NCI-H1417 treated with DMSO at 0.1 percent for 48 hours (cell line): ENCODE measurements around the gene ARSJ.

Experiments
- DNase-seq: peaks from one replicate; lab custom pipeline; 2025; lab: John Stamatoyannopoulos, UW

ARSJ gene

GRCh38 chr4:113987382-113987941 lies 8.0 kb upstream of the ARSJ start:
- DNase-seq = no peak

DNA sequence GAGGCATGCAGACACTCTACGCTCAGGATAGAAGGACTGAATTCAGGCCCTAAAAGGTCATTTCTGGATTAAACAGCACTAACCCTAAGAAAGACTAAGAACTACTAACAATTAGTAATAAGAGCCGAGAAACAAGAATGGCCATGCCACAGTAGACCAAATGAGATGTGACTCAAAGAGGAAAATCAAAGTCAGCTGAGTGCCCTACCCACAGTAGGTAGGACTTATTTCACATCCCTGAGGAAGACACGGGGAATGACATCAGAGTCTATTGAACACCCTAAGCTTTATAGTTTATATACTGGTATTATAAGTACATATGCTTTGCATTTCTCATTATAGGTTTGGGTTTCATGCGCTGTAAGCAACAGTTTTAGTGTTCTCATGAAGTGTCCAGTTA lies 2.7 kb upstream of the ARSJ start:
- no peak for DNase-seq

DNA sequence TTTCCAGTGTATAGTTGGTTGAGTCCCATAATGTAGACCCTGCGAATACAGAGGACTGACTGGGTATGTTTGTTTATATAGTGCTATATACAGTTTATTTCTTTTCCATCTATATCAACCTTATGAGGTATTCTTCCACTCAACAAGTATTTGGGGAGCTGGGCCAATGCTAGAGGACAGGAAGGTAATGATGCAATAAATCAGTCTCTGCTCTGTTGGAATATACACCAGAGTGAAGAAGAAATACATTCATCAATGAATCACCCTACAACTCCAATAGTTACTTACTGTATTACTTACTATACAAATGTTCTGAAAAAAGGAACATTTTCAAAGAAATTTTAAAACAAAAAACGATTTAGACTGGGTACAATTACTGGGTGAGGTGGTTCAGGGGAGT lies 2.1 kb upstream of the ARSJ start:
- DNase-seq = no peak

DNA sequence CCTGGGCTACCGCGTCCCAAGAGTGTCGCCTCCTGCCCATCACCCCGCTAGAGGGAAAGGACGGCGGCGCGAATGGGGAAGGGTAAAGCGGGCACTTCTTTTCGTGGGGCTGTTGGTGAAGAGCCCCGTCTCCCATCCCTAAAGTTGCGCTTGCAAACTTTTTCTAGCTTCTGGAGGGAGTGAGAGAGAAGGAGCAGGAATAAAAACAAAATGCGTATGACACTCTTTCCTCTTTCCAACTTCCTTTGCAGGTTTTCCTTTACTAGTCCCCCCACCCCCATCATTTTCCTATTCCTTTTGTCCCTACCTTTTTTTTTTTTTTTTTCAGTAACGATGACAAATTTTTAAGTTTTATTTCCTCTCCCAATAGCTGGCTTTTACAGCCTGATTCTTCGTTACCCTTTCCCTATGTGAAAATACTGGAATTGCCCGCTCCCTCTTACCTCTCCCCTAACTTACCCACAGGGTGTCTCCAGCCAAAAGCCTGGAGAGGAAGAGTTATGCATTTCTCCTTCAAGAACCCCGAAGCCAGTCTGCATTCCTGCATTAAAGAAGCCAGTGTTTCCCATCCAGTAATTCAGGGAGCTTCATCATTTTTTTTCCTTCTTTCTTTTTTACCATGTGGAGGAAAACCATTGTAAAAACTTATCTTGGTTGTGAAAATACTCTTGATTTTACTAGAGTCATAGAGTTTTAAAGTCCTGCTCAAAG lies 613 bp upstream of the ARSJ start:
- no peak for DNase-seq

DNA sequence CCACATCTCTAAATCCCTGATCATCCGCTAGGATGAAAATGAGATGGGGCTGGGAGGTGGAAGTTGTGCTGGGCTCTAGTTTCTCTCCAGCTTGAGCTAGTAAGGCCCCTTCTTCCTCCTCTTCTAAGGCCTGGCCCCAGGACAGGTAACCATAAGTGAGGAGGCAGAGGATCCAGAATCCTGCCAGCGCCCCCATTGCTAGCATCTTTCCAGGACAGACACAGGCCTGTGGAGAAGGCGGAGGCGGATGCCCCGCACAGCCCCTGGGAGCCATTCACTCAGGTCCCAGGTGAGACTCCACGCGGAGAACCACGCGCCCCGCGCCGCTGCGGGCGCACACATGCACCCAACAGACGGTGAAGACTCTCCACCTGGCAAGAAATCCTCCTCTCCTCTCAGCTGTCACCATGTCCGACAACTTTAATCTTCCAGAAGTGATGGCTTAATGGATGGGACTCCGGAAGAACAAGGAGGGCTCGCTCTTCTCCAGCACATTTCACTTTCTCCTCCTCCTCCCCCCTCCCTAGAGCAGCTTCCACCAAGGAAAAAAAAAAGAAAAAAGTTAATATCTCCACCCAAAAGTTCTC lies 793 bp downstream of the ARSJ start:
- DNase-seq = no peak

DNA sequence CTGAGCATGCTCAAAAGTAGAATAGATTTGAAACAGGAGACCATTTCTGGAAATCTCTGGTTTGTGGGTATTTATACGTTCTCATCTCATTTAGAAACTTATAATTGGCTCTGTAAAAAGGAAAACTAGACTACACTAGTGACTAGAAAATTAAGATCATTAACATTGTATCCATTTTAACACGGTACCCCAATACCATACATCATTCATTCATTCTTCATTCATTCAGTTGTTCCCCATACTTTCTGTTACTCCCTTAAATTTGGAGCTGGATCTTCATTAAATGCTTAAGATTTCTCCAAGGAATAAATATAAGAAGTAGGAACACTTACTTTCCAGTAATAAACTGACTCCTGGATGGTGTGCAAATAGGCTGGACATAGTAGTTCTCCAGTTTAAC lies 1.3 kb downstream of the ARSJ start:
- DNase-seq = no peak

DNA sequence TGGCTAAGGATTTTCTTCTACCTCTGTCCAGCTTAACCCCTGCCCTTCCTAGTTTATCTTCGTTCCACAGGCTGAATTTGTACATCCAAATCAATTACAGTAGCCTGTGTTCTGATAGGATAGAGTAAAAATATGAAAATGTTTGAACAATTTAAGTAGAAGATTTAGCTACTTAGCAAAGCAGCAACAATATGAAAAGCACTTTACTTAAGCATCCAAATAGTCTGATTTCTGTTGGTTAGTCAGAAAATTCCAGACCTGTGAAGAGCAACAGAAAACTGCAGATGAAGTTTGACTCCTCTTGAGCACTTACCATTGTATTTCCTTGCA lies 2.0 kb downstream of the ARSJ start:
- DNase-seq = no peak

DNA sequence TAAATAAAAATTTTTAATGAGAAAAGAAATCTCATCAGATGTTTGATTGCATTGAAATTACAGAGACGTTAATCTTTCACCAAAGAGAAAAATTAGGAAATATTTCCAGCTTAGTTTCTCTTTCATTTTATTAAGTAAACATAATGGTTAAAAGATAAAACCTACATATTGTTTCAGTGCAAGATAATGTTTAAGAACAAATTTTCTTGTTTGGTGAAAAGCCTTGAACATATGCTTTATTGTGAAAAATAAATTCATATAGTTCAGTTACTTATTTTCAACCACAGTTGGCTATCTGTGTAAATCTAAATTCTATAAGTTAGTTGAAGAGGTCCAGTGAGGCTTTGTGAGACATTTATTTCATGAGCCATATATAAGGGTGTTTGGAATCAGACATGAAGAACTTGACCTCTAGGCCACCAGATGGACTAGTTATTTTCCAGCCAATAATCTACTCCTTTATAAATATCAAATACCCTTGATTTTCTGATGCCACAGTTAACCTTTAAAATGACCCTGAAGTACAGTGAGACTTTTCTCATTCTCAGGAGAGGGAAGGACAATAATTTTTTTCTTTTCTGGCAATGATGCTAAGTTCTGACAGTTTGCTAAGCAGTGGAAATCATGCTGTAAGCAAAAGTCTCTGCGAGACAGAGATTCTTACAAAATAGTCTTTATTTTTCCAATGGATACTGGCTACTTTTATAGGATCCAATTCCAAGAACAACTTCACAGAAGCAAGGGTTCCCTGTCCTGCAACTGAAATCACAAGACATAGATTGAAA lies 2.5 kb downstream of the ARSJ start:
- DNase-seq = no peak

DNA sequence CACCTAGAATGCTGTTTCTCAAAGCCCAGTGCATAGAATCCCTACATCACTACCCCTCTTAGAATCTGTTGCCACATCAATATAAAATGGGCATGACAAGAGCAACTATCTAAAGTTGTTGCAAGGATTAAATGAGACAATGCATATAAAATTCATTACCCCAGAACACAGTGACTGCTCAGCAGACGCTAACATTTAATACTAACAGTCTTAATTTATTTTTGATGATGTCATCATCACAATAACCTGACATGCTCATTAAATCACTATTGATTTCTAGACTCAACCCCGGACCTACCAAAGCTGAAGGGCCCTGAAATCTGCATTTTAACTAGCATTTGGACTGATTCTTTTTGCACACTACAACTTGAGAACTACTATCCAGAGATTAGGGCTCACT lies 3.9 kb downstream of the ARSJ start:
- DNase-seq = no peak

DNA sequence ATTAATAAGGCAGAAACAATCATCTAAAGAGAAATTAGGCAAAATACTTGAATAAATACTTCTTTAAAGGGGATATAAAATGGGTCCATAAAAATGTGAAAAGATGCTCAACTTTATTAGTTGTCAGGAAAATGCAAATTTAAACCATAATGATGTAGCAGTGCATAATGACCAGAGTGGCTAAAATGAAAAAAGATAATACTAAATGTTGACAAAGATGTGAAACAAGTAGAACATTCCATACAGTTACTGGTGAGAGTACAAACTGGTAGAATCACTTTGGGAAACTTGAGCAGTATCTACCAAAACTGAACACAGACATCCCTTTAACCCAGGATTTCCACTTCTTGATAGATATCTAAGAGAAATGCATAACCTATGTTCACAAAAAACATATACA lies 5.0 kb downstream of the ARSJ start:
- no peak for DNase-seq

DNA sequence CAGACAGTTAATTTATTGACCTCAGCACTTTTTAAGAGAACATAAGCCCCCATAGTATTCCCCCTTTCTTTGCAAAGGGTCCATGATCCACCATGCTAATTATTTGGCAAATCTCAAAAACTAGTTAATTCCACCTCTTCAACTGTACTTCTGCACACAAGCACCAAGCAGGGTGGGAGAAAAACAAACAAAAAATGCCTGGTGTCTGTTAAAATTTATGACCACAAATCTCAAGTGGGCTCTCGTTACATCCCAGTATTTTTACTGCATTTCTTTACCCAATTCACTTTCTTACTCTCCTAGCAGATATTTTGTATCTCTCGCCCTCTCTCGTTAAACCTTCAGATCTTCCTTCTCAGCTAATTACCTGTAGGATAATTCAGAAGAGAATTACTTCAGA lies 6.1 kb downstream of the ARSJ start:
- DNase-seq = no peak

DNA sequence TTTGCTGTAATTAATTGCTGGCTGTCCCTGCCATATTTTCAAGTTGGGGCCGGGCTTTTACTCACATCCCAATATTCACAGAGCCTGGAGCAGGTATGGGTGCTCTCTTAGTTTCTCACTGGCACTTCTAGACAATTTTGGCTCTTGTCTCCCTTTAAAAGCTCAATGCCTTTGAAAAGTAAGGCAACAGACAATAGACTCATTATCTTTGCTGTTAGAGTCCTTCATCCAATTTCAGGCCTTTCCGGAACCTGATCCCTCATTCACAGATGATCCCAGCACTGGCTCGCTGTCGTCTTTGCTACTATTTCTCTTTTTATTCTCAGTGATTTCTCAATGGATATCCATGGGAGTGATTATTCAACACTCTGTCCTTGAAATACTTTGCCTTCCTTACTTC lies 6.7 kb downstream of the ARSJ start:
- DNase-seq = no peak

- no peak for DNase-seq
Measured at GRCh38 chr4:113971706-113972360, 7.6 kb downstream of the ARSJ start.

DNA sequence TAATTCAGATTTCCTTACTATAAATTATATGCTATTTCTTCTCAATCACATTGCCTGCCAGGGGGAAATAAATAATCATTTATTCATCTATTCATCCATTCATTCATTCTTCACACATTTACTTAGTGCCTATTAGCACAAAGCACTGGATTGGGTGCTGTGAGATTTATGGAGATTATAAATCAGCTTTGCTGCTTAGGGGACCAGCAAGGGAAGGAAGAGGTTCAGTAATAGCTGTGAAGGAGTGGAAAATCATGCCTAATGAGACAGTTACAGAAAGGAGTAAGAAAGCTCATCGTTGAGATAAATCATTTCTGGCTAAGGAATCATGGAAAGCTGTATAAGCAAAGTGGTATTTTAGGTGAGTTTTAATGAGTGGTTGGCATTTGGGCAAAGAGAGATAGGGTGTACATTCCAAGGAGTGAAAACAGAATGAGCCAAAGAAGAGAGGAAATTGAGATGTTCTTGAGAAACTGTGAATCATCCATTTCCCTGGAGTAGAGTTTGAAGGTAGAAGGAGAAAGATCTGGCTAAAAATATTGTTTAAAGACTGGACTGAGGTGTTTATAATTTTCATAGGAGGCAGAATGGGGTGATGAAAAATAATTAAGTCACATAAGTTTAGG lies 9.6 kb downstream of the ARSJ start:
- no peak for DNase-seq

- DNase-seq = no peak
Measured at GRCh38 chr4:113968473-113968872, 11.0 kb downstream of the ARSJ start.

DNA sequence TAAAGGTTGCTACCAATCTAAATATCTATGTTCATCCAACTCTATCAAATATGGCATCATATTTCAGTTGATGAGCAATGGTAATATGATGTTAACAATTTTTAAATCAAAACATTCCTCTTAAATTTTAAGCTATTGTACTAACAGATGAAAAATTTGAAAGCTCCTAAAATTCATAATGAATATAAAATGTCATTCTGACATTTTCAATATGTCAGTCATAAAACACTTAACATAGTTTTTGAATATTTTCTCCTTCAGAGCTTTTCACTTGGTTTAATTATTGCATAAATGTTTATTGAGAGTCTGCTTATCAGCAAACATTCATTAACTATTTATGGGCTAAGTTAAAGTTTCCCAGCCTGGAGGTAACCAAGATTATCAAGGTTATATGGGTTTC lies 11.8 kb downstream of the ARSJ start:
- DNase-seq = no peak

GRCh38 chr4:113962719-113963265 lies 16.7 kb downstream of the ARSJ start:
- DNase-seq = no peak

DNA sequence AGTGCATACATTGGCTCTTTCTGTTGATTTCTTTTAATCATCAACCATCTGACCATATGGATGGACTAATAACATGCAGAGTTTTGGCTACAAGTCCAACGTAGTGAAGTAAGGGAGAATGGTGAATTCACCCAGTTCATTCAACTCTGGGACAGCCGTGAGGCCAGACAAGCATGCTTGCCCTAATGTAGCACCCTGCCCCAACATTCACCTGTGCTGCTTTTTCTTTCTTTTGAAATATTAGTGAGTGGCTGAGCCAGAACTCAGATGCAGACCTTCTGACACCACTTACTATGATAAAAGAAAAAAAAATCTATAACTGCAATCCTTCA lies 17.5 kb downstream of the ARSJ start:
- no peak for DNase-seq

GRCh38 chr4:113960684-113961321 lies 18.6 kb downstream of the ARSJ start:
- no peak for DNase-seq

- DNase-seq = no peak
Measured at GRCh38 chr4:113959539-113959937, 19.9 kb downstream of the ARSJ start.

DNA sequence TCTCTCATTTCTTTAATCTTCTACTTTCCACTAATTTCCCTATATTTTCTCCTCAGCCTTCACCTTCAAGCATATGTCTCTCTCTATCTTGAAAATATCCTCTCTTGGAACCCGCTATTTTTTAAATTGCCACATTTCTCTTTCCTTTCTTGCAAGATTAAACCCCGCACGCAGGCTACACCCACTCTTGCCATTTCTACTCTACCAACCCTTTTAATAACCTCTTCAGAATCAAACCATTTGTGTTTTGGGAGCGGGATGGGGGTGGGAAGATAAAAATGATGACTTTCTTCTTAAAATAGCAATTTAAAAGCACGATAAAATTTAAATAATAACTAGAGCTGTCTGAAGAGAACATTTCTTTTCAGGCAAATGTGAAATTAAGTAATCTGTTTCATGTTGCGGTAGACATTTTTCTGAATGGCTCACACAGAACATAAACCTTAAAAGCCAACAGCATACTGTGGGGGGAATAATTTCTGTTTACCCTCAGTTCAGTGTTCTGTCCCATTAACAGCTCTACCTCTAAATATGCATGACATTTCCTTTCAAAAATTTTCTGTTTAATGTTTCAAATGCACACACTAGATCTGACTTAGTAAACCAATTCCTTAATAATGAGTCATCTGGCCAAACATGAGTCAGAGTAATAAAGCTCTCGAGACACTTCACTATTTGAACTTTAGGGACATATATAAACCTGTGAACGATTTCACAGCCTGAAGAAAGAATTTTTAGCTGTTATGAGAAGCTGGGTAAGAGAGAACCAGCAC lies 20.5 kb downstream of the ARSJ start:
- no peak for DNase-seq
